ENCODE data around the gene CRIP2. TPM values are rescaled to one million over a fixed set of nuclear protein-coding genes. Genes with fewer than 3 reads are reported as not detected.

Gene CRIP2
- total RNA-seq, 1 donor from 2014 or later: 38.3 TPM

GRCh38 chr14:105453847-105454246, 20.8 kb upstream of the CRIP2 start:
- H3K27ac Mint-ChIP-seq (ENCODE audit: unreplicated experiment): no peak overlapping the region
- no peak for TF ChIP-seq CTCF (conservative IDR thresholded peaks at IDR 0.05)
- no peak overlapping the region for H3K4me3 Mint-ChIP-seq
- no peaks in the 10 kb centered on the region for H3K27me3 Mint-ChIP-seq (ENCODE audit: low read depth)
- no peaks in the 10 kb centered on the region for H3K4me1 Mint-ChIP-seq
- H3K9me3 Mint-ChIP-seq: no peaks in the 10 kb centered on the region
- peaks cover 3% of the 10 kb centered on the region for H3K36me3 Mint-ChIP-seq (ENCODE audit: low read depth)
- no peak for DNase-seq (ENCODE audit: low read depth, low spot score)

- Mint-ChIP-seq H3K27me3 (ENCODE audit: low read depth) (no peaks in the 10 kb centered on the region), H3K27ac (ENCODE audit: unreplicated experiment) (no peak overlapping the region)
Measured at GRCh38 chr14:105455086-105455640, 19.5 kb upstream of the CRIP2 start.

GRCh38 chr14:105455766-105456660, 18.6 kb upstream of the CRIP2 start:
- no peak overlapping the region for H3K4me3 Mint-ChIP-seq
- H3K27me3 Mint-ChIP-seq (ENCODE audit: low read depth): no peaks in the 10 kb centered on the region
- no peaks in the 10 kb centered on the region for H3K9me3 Mint-ChIP-seq
- no peak for TF ChIP-seq CTCF (conservative IDR thresholded peaks at IDR 0.05)
- H3K4me1 Mint-ChIP-seq: no peaks in the 10 kb centered on the region
- H3K36me3 Mint-ChIP-seq (ENCODE audit: low read depth): peaks cover 3% of the 10 kb centered on the region
- DNase-seq (ENCODE audit: low read depth, low spot score): no peak
- H3K27ac Mint-ChIP-seq (ENCODE audit: unreplicated experiment): no peak overlapping the region

More at GRCh38 chr14:105455086-105455640, 19.5 kb upstream of the CRIP2 start:
- peaks cover 3% of the 10 kb centered on the region for H3K36me3 Mint-ChIP-seq (ENCODE audit: low read depth)
- no peaks in the 10 kb centered on the region for H3K9me3 Mint-ChIP-seq
- TF ChIP-seq CTCF (conservative IDR thresholded peaks at IDR 0.05): no peak
- no peak for DNase-seq (ENCODE audit: low read depth, low spot score)
- no peaks in the 10 kb centered on the region for H3K4me1 Mint-ChIP-seq
- no peak overlapping the region for H3K4me3 Mint-ChIP-seq

GRCh38 chr14:105456736-105457617, 17.6 kb upstream of the CRIP2 start:
- no peak for DNase-seq (ENCODE audit: low read depth, low spot score)
- Mint-ChIP-seq H3K4me3 (no peak overlapping the region), H3K27me3 (ENCODE audit: low read depth) (no peaks in the 10 kb centered on the region), H3K36me3 (ENCODE audit: low read depth) (peaks cover 3% of the 10 kb centered on the region), H3K27ac (ENCODE audit: unreplicated experiment) (no peak overlapping the region), H3K9me3 (no peaks in the 10 kb centered on the region), H3K4me1 (no peaks in the 10 kb centered on the region)
- TF ChIP-seq CTCF (conservative IDR thresholded peaks at IDR 0.05): no peak

GRCh38 chr14:105458010-105458409, 16.6 kb upstream of the CRIP2 start:
- no peak for TF ChIP-seq CTCF (conservative IDR thresholded peaks at IDR 0.05)
- Mint-ChIP-seq H3K9me3 (no peaks in the 10 kb centered on the region), H3K27ac (ENCODE audit: unreplicated experiment) (no peak overlapping the region), H3K36me3 (ENCODE audit: low read depth) (peaks cover 3% of the 10 kb centered on the region), H3K4me1 (no peaks in the 10 kb centered on the region), H3K4me3 (no peak overlapping the region), H3K27me3 (ENCODE audit: low read depth) (no peaks in the 10 kb centered on the region)
- DNase-seq (ENCODE audit: low read depth, low spot score): no peak
